Measurements from ENCODE around the gene SHROOM4. TPM values are rescaled to one million over a fixed set of nuclear protein-coding genes. Genes with fewer than 3 reads are reported as not detected.

Gene SHROOM4
- total RNA-seq, 2 experiments from 2014 or later, result not detected

GRCh38 chrX:50671661-50672060 is 142.3 kb downstream of the SHROOM4 start:
- no peaks in the 10 kb centered on the region for H4K20me1 ChIP-seq (ENCODE audit: insufficient read depth, low read length)
- no peaks in the 10 kb centered on the region for H3K9me3 ChIP-seq (ENCODE audit: low read length)
- no peaks in the 10 kb centered on the region for H3K9me2 ChIP-seq (ENCODE audit: insufficient read depth, low read length)
- CTCF ChIA-PET (ENCODE audit: unreplicated experiment), result no interaction called here
- no peaks in the 10 kb centered on the region for H3K4me1 ChIP-seq (ENCODE audit: insufficient read depth, low read length, poor library complexity, severe bottlenecking)
- no peak overlapping the region for H3K4me3 ChIP-seq (ENCODE audit: low read depth, low read length, poor library complexity, severe bottlenecking)
- no TSS peak for BruUV-seq (replicated peaks)
- H3K36me3 ChIP-seq (ENCODE audit: insufficient read depth, low read length), result no peaks in the 10 kb centered on the region
- no peak overlapping the region for H3K4me2 ChIP-seq (ENCODE audit: low read length)
- TF ChIP-seq CTCF (conservative IDR thresholded peaks at IDR 0.05; ENCODE audit: low read length) (no peak), EZH2phosphoT487 (IDR thresholded peaks at IDR 0.05; ENCODE audit: borderline replicate concordance, low read depth, low read length) (no peak)
- H3K79me2 ChIP-seq (ENCODE audit: insufficient read depth, low read depth, low read length), result no peaks in the 10 kb centered on the region
- DNase-seq (ENCODE audit: low spot score), result no peak
- no peak overlapping the region for H2AFZ ChIP-seq (ENCODE audit: low read length)
- no peak overlapping the region for H3K27ac ChIP-seq (ENCODE audit: low read depth, low read length, poor library complexity, severe bottlenecking)
- intact Hi-C loops (cut with micrococcal nuclease; ENCODE audit: unreplicated experiment), result no loop called here
- POLR2A ChIA-PET, result no interaction called here

- no peaks in the 10 kb centered on the region for H3K9me2 ChIP-seq (ENCODE audit: insufficient read depth, low read length)
- H2AFZ ChIP-seq (ENCODE audit: low read length), result no peak overlapping the region
- POLR2A ChIA-PET, result no interaction called here
- no peaks in the 10 kb centered on the region for H3K4me1 ChIP-seq (ENCODE audit: insufficient read depth, low read length, poor library complexity, severe bottlenecking)
- H3K36me3 ChIP-seq (ENCODE audit: insufficient read depth, low read length), result no peaks in the 10 kb centered on the region
- H3K9me3 ChIP-seq (ENCODE audit: low read length), result no peaks in the 10 kb centered on the region
- DNase-seq (ENCODE audit: low spot score), result no peak
- H4K20me1 ChIP-seq (ENCODE audit: insufficient read depth, low read length), result no peaks in the 10 kb centered on the region
- no peak for TF ChIP-seq EZH2phosphoT487 (IDR thresholded peaks at IDR 0.05; ENCODE audit: borderline replicate concordance, low read depth, low read length)
- TF ChIP-seq CTCF (conservative IDR thresholded peaks at IDR 0.05; ENCODE audit: low read length), result no peak
- intact Hi-C loops (cut with micrococcal nuclease; ENCODE audit: unreplicated experiment), result no loop called here
- CTCF ChIA-PET (ENCODE audit: unreplicated experiment), result no interaction called here
- no peaks in the 10 kb centered on the region for H3K79me2 ChIP-seq (ENCODE audit: insufficient read depth, low read depth, low read length)
- no TSS peak for BruUV-seq (replicated peaks)
- no peak overlapping the region for H3K4me3 ChIP-seq (ENCODE audit: low read depth, low read length, poor library complexity, severe bottlenecking)
- H3K27ac ChIP-seq (ENCODE audit: low read depth, low read length, poor library complexity, severe bottlenecking), result no peak overlapping the region
- no peak overlapping the region for H3K4me2 ChIP-seq (ENCODE audit: low read length)
Measured at GRCh38 chrX:50668860-50669259, 145.1 kb downstream of the SHROOM4 start.

- CTCF ChIA-PET (ENCODE audit: unreplicated experiment), result no interaction called here
Measured at GRCh38 chrX:50648156-50648555, 165.8 kb downstream of the SHROOM4 start.

More at GRCh38 chrX:50648156-50648555, 165.8 kb downstream of the SHROOM4 start:
- intact Hi-C loops (cut with micrococcal nuclease; ENCODE audit: unreplicated experiment), result no loop called here
- no peak overlapping the region for H3K4me3 ChIP-seq (ENCODE audit: low read depth, low read length, poor library complexity, severe bottlenecking)
- POLR2A ChIA-PET, result no interaction called here
- H3K4me1 ChIP-seq (ENCODE audit: insufficient read depth, low read length, poor library complexity, severe bottlenecking), result no peaks in the 10 kb centered on the region
- H2AFZ ChIP-seq (ENCODE audit: low read length), result no peak overlapping the region
- TF ChIP-seq EZH2phosphoT487 (IDR thresholded peaks at IDR 0.05; ENCODE audit: borderline replicate concordance, low read depth, low read length) (no peak), CTCF (conservative IDR thresholded peaks at IDR 0.05; ENCODE audit: low read length) (no peak)
- no peak for DNase-seq (ENCODE audit: low spot score)
- no peaks in the 10 kb centered on the region for H4K20me1 ChIP-seq (ENCODE audit: insufficient read depth, low read length)
- H3K9me2 ChIP-seq (ENCODE audit: insufficient read depth, low read length), result no peaks in the 10 kb centered on the region
- H3K4me2 ChIP-seq (ENCODE audit: low read length), result no peak overlapping the region
- no TSS peak for BruUV-seq (replicated peaks)
- no peaks in the 10 kb centered on the region for H3K36me3 ChIP-seq (ENCODE audit: insufficient read depth, low read length)
- H3K27ac ChIP-seq (ENCODE audit: low read depth, low read length, poor library complexity, severe bottlenecking), result no peak overlapping the region
- H3K9me3 ChIP-seq (ENCODE audit: low read length), result no peaks in the 10 kb centered on the region
- H3K79me2 ChIP-seq (ENCODE audit: insufficient read depth, low read depth, low read length), result no peaks in the 10 kb centered on the region
